AG04449 (cell line): Measurements from ENCODE around the gene SPINK4.

Experiments used
- CTCF ChIA-PET: fragments of 350-600 bp; formaldehyde crosslinking; extraction: SDS; loops from one replicate; lab custom pipeline; 2021; ENCODE audit warnings: antibody characterized with exemption; lab: Yijun Ruan, JAX
- POLR2A ChIA-PET: fragments of 400-600, 350-600 bp; formaldehyde crosslinking; extraction: SDS; loops from one replicate; lab custom pipeline; 2020; ENCODE audit warnings: antibody characterized with exemption, inconsistent platforms; lab: Yijun Ruan, JAX
- DNase-seq: peaks from one replicate; pipeline ENCODE4 v3.0.0-alpha.2; 2010; ENCODE audit warnings: low read depth, low spot score
- H3K4me3 ChIP-seq: 2 replicates; pipeline ENCODE4 v1.5.1; 2011; ENCODE audit warnings: low read depth, mild to moderate bottlenecking, control low read depth, low read length
- TF ChIP-seq, protein P1 (sequence below): IDR thresholded peaks from one replicate; pipeline ENCODE4 v1.5.1; 2011; ENCODE audit warnings: mild to moderate bottlenecking, moderate library complexity, low read length, control low read depth, inconsistent platforms; ENCODE audit not compliant: insufficient read depth; ENCODE audit errors: missing control alignments

The SPINK4 gene

DNA sequence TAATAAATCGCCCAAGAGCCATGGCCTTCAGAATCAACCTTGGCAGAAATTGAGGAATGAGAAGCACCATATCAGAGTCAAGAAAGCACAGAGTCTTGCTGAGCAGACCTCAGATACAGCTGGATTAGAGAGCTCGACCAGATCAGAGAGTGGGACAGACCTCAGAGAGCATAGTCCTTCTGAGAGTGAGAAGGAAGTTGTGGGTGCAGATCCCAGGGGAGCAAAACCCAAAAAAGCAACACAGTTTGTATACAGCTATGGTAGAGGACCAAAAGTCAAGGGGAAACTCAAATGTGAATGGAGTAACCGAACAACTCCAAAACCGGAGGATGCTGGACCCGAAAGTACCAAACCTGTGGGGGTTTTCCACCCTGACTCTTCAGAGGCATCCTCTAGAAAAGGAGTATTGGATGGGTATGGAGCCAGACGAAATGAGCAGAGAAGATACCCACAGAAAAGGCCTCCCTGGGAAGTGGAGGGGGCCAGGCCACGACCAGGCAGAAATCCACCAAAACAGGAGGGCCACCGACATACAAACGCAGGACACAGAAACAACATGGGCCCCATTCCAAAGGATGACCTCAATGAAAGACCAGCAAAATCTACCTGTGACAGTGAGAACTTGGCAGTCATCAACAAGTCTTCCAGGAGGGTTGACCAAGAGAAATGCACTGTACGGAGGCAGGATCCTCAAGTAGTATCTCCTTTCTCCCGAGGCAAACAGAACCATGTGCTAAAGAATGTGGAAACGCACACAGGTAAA is 54.9 kb downstream of the SPINK4 start:
- TF ChIP-seq, protein P1, sequence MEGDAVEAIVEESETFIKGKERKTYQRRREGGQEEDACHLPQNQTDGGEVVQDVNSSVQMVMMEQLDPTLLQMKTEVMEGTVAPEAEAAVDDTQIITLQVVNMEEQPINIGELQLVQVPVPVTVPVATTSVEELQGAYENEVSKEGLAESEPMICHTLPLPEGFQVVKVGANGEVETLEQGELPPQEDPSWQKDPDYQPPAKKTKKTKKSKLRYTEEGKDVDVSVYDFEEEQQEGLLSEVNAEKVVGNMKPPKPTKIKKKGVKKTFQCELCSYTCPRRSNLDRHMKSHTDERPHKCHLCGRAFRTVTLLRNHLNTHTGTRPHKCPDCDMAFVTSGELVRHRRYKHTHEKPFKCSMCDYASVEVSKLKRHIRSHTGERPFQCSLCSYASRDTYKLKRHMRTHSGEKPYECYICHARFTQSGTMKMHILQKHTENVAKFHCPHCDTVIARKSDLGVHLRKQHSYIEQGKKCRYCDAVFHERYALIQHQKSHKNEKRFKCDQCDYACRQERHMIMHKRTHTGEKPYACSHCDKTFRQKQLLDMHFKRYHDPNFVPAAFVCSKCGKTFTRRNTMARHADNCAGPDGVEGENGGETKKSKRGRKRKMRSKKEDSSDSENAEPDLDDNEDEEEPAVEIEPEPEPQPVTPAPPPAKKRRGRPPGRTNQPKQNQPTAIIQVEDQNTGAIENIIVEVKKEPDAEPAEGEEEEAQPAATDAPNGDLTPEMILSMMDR: no peak
- H3K4me3 ChIP-seq: no peak overlapping the region
- no peak for DNase-seq
- CTCF ChIA-PET: no interaction called here
- POLR2A ChIA-PET: no interaction called here

DNA sequence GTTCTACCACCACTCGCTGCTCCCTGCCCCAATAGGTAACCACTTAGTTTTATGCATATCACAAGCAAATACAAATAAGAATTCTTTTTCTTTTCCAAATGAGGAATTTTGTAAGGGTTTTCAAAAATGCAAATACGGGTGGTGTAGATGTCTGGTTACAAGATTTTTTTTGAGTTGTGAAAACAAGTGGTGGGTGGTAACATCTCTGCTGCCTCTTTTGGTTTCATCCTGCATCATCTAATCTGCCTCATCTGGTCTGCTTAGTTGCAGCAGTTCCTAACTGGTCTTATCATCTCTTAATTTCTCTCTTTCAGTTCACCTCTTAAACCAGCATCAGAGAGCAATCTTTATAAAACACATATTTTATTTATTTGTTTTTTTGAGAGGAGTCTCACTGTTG is 55.6 kb downstream of the SPINK4 start:
- DNase-seq: no peak

DNA sequence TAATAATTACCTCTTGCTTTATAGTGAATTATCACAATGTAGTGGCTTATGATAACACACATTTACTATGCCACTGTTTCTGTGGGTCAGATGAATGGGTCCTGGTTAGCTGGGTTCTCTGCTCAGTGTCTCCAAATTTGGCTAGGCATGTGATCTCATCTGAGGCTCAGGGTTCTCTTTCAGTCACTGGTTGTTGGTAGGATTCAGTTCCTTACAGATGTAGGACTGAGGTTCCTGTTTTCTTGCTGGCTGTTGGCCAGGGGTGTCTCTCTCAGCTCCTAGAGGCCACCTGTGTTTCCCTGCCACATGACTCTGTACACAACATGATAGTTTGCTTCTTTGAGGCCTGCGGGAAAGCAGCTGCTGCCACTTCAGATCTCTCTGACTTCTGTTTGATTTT is 57.5 kb downstream of the SPINK4 start:
- no peak overlapping the region for H3K4me3 ChIP-seq
- ChIA-PET POLR2A (no interaction called here), CTCF (interaction anchor here (1.1 kb wide), 1 partner anchor 19 kb away, joined by 5 read pairs; no protein-coding TSS in a partner anchor)
- TF ChIP-seq, protein P1: no peak
- DNase-seq: no peak

More for the DNA sequence above, 55.6 kb downstream of the SPINK4 start:
- POLR2A ChIA-PET: no interaction called here
- TF ChIP-seq, protein P1: no peak
- CTCF ChIA-PET: interaction anchor here (1.3 to 1.5 kb wide), 2 partner anchors 8 to 9 kb away, joined by 4 to 5 read pairs; no protein-coding TSS in a partner anchor
- H3K4me3 ChIP-seq: no peak overlapping the region
